ENCODE results near the gene UGT1A7. TPM values are rescaled to one million over a fixed set of nuclear protein-coding genes. Genes with fewer than 3 reads are reported as not detected.
"Not testable (repeated sequence)": the region's sequence is repeated elsewhere in the genome, so short reads cannot be mapped to it uniquely, and the experiment has no call there.

Gene UGT1A7
- total RNA-seq, 2 donors from 2014 or later: not detected

- intact Hi-C loops (cut with DNase I): no loop called here
- H3K4me3 ChIP-seq: no peak overlapping the region
Observed at GRCh38 chr2:233700028-233700635, 18.4 kb downstream of the UGT1A7 start.

GRCh38 chr2:233700842-233701241 is 19.1 kb downstream of the UGT1A7 start:
- WGBS, 2 donors: 73 to 95% methylated on average over 5 of the region's 5 CpGs

More at GRCh38 chr2:233700028-233700635, 18.4 kb downstream of the UGT1A7 start:
- ATAC-seq (peak; percentile 100), DNase-seq (peak; percentile 37 to 75 (median 63))
- Histone ChIP-seq H3K36me3 (replicated peaks in 1 of 2; ENCODE audit: insufficient read depth in 1 of 2, low read depth in 2 of 2) (no peaks in the 10 kb centered on the region), H3K9me3 (no peaks in the 10 kb centered on the region), H3K27ac (peak overlapping the region in 3 of 4 donors; percentile 56 to 68 (median 57)), H3K4me1 (peaks cover 11% of the 10 kb centered on the region), H3K27me3 (no peaks in the 10 kb centered on the region)
- TF ChIP-seq CTCF (IDR thresholded peaks at IDR 0.05) (no peak), POLR2A (IDR thresholded peaks at IDR 0.05) (no peak)
- WGBS, 2 donors: 9 to 11% methylated on average over 1 of the region's 1 CpG

GRCh38 chr2:233702238-233702637 is 20.5 kb downstream of the UGT1A7 start:
- Histone ChIP-seq H3K27me3 (no peaks in the 10 kb centered on the region), H3K36me3 (replicated peaks in 1 of 2; ENCODE audit: insufficient read depth in 1 of 2, low read depth in 2 of 2) (no peaks in the 10 kb centered on the region), H3K4me3 (no peak overlapping the region), H3K27ac (no peak overlapping the region), H3K9me3 (no peaks in the 10 kb centered on the region), H3K4me1 (peaks cover 25% of the 10 kb centered on the region)
- TF ChIP-seq CTCF (IDR thresholded peaks at IDR 0.05) (no peak), POLR2A (IDR thresholded peaks at IDR 0.05) (no peak)
- WGBS, 2 donors: 43 to 47% methylated on average over 3 of the region's 3 CpGs
- no peak for ATAC-seq
- DNase-seq: no peak
- intact Hi-C loops (cut with DNase I): no loop called here

More at GRCh38 chr2:233700842-233701241, 19.1 kb downstream of the UGT1A7 start:
- DNase-seq; H3K4me3 ChIP-seq; H3K27ac ChIP-seq; H3K27me3 ChIP-seq; H3K36me3 ChIP-seq (replicated peaks in 1 of 2; ENCODE audit: insufficient read depth in 1 of 2, low read depth in 2 of 2); H3K9me3 ChIP-seq; ATAC-seq; intact Hi-C loops (cut with DNase I): not testable (repeated sequence)
- peaks cover 14% of the 10 kb centered on the region for H3K4me1 ChIP-seq

- peaks cover 14% of the 10 kb centered on the region for H3K4me1 ChIP-seq
- 36 to 44% methylated on average over 4 of the region's 4 CpGs for WGBS, 2 donors
- peak; percentile 81 to 93 (median 84) for DNase-seq
- no peak overlapping the region for H3K4me3 ChIP-seq
- TF ChIP-seq CTCF (IDR thresholded peaks at IDR 0.05) (no peak), POLR2A (IDR thresholded peaks at IDR 0.05) (no peak)
- ATAC-seq: peak; percentile 97
- no peaks in the 10 kb centered on the region for H3K36me3 ChIP-seq (replicated peaks in 1 of 2; ENCODE audit: insufficient read depth in 1 of 2, low read depth in 2 of 2)
- no peaks in the 10 kb centered on the region for H3K27me3 ChIP-seq
- H3K9me3 ChIP-seq: no peaks in the 10 kb centered on the region
- H3K27ac ChIP-seq: peak overlapping the region in 2 of 4 donors; percentile 22 to 28
- intact Hi-C loops (cut with DNase I): no loop called here
Observed at GRCh38 chr2:233705911-233706506, 24.3 kb downstream of the UGT1A7 start.

- intact Hi-C loops (cut with DNase I): no loop called here
- no peaks in the 10 kb centered on the region for H3K27me3 ChIP-seq
- no peak for ATAC-seq
- H3K27ac ChIP-seq: no peak overlapping the region
- H3K4me1 ChIP-seq: peaks cover 14% of the 10 kb centered on the region
- no peaks in the 10 kb centered on the region for H3K9me3 ChIP-seq
- no peak for TF ChIP-seq POLR2A (IDR thresholded peaks at IDR 0.05)
- no peak for TF ChIP-seq CTCF (IDR thresholded peaks at IDR 0.05)
- H3K4me3 ChIP-seq: no peak overlapping the region
- H3K36me3 ChIP-seq (replicated peaks in 1 of 2; ENCODE audit: insufficient read depth in 1 of 2, low read depth in 2 of 2): no peaks in the 10 kb centered on the region
- WGBS, 2 donors: 40 to 50% methylated on average over 1 of the region's 1 CpG
- DNase-seq: no peak
Observed at GRCh38 chr2:233706720-233707119, 25.0 kb downstream of the UGT1A7 start.

Measured in body of pancreas (tissue), 4 donors.